Fibroblast of the conjunctiva (primary cell): ENCODE results near the gene GLRA3.
A peak's percentile ranks its signal among the peaks of the same experiment; 100 is the strongest.
"Not testable (repeated sequence)": the region's sequence is repeated elsewhere in the genome, so short reads cannot be mapped to it uniquely, and the experiment has no call there.

Experiments
- DNase-seq: peaks from one replicate; pipeline ENCODE4 v3.0.0-alpha.2; 2010; ENCODE audit warnings: low read depth

GLRA3 gene

GRCh38 chr4:174658246-174658645, 170.8 kb downstream of the GLRA3 start:
- no peak for DNase-seq

GRCh38 chr4:174657472-174657871, 171.6 kb downstream of the GLRA3 start:
- no peak for DNase-seq

DNA sequence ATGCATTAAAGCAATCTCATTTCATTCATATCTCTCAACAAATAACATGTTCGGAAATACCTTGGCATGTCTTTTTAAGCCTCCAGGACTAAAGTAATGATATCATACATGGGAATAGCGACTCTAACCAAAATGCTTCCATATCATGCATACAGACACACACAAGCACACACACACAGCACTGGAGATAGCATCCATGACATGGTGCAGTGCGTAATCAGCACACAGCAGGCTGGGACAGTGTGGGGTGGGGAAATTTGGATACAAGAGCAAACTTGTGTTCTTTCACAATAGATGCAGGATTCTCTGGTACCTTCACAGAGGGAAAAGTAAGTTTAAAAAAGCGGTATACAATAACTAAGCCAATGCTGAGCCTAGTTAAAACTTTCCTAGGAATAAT, 174.4 kb downstream of the GLRA3 start:
- no peak for DNase-seq

GRCh38 chr4:174650711-174651355, 178.2 kb downstream of the GLRA3 start:
- DNase-seq, result no peak

DNA sequence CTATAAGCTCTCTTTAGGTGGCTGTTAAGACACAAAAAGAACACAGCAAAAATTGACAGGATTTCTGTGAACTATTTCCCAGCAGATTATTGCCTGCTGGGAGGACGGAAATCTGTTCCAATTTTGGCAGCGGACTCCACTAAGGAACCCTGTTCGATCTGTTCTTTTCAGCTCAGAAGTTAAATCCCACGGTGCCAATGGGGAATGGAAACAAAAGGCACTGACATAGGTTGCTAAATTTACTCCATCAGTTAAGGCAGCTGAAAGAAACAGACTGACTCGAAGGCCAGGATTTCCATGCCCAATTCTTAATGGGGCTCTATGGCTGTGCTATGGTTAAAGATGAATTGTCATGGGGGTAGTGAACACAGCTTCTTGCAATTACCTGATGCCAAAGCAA, 180.2 kb downstream of the GLRA3 start:
- DNase-seq, result no peak

- DNase-seq, result no peak
Observed at GRCh38 chr4:174646326-174646725, 182.7 kb downstream of the GLRA3 start.

DNA sequence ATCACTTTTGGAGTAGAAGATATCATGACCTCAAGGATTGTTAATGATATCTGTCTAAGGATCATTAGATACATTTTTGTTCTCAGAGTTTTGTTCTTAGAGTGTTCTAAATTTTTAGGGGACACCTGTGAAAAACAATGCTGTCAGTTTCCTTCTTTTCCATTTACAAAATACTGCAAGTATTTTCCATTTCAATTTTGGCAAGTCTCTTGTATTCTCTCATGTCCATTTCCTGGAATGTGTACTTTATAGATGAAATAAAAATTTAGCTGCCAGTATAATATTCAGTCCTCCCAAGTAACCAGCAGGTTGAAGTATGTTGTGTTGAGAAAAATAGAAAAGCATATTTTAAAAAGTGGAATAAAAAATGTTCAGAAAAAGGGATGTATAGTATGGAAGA, 188.9 kb downstream of the GLRA3 start:
- no peak for DNase-seq

DNA sequence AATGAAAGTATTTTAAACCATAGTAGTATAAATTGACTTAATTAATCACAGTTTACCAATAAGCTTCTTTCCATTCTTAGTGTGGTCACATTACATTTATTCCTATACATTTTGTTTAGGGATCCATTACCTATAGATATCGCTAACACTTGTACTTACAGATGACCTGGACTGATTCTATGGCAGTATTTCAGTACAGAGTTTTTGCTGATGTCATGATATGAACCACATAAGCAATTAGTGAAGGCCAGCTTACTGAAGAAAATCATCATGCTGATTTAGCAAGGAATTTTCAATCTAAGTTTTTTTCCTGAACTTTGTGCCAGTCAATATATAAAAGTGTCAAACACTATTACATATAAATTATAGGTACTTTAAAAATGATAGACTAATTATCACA, 193.3 kb downstream of the GLRA3 start:
- no peak for DNase-seq

DNA sequence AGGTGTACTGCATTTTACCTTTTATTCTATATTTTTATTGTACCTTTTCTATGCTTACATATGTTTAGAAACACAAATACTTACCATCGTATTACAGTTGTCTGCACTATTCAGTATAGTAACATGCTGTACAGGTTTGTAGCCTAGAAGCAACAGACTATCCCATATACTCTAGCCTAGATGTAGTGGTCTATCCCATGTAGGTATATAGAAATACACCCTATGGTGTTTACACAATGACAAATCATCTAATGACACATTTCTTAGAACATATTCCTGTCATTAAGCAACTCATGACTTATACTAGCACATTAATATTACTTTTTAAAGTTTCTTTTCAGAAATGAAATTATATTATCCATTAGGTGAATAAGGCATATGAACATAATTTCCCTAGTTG, 195.6 kb downstream of the GLRA3 start:
- no peak for DNase-seq

DNA sequence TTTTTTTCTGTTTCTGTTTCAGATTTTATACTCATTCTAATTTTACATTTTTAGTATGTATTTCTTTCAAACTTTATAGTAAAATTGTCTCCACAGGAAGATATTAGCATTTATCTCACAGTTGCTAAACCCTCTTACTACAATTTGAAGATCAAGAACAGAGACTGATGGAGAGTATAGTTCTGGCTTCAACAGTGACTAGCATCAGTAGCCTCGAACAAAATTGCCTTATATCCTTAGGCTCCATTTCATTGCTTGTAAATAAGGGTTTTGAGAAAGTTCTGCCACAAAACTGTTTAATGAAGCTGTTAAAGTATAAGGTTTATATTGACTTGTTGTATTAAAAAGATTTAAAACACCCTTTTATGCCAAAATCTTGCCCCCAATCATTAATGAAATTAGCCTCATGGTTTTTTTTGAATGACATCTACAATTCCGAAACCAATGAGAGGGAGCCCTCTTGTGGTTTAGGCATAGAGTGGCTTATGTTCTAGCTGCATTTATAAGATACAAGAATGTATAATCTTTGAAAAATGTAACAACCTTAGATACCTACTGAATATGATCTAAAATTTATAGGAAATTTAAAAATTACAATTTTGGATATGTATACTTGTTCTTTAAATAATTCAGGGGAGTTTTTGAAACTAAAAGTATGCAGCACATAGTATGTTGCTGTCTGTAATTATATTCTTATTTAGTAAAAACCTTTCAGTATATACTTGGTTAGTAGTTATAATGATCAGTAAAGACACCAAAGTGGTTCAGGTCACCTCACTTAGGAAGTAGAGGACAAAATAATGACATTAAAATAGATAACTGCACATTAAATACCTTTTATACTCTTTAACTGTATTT, 196.9 kb downstream of the GLRA3 start:
- DNase-seq, result peak; percentile 38

DNA sequence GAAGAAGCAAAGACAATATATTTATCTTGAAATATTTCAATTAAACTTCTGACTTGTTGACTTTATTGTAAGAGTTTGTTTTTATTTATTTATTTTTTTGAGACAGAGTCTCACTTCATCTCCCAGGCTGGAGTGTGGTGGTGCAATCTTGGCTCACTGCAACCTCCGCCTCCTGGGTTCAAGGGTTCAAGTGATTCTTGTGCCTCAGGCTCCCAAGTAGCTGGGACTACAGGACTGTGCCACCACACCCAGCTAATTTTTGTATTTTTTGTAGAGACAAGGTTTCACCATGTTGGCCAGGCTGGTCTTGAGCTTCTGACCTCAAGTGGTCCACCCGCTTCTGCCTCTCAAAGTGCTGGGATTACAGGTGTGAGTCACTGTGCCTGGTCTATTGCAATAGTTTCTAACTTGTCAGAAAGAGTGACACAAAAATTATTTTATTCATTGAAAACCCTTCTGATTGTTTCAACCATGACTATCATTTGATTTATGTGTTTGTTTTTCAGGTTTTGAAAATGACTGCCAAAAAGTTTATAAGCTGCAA, 199.1 kb downstream of the GLRA3 start:
- not testable (repeated sequence) for DNase-seq

- no peak for DNase-seq
Observed at GRCh38 chr4:174629265-174629664, 199.8 kb downstream of the GLRA3 start.

- no peak for DNase-seq
Observed at GRCh38 chr4:174628191-174628590, 200.9 kb downstream of the GLRA3 start.

GRCh38 chr4:174627473-174627872, 201.6 kb downstream of the GLRA3 start:
- no peak for DNase-seq

GRCh38 chr4:174626342-174627008, 202.6 kb downstream of the GLRA3 start:
- DNase-seq, result no peak

DNA sequence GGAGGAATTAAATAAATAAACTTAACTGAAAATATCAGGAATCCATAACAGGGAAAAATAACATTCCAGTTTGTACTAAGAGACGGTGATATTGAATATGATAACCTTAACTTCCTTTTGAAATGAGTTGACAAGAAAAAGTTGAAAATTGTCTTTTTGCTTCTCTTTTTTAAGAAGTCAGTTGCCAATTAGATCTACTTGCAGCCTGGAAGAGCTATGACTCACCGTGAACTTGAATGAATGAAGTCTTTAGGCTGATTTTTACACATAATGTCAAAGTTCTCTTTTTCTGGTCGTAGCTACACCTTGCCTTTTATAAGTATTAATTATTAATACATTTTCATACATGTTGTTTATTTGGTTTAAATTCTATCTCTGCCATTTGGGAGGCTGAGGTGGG, 212.4 kb downstream of the GLRA3 start:
- no peak for DNase-seq

DNA sequence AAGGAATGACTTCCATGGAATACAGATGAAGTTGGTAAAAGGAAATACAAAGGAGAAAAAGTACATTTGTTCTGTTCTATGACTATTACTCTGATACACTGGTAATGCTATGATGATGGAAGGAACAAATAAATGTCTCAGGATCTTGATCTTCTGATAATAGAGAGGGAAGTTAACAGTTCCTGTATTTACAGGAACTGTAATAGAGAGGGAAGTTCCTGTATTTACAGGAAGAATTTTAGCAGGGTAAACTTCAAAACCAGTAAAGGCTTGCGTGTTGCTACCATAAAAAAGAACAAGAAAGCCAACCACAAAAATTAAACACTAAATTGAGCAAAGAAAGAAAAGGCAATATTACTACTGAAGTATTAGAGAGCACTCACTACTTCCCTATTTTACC, 215.1 kb downstream of the GLRA3 start:
- no peak for DNase-seq

DNA sequence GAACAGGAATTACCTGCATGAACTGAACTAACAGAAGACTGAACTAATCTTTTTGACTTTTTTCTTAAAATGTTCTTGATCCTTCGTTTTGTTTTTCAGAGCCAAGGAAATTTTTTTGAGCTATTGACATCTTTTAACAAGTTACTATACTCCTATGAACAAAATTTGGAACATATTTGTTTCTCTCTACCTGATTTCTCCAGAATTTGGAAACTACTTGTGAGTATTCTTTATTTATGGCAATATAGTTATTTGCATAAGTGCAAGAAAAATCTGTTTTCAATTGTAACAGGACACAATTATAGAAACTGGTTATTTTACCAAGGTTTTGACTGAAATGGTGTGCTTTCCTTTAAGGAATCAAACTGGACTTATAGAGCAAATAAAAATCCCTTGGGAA, 217.3 kb downstream of the GLRA3 start:
- DNase-seq, result no peak

DNA sequence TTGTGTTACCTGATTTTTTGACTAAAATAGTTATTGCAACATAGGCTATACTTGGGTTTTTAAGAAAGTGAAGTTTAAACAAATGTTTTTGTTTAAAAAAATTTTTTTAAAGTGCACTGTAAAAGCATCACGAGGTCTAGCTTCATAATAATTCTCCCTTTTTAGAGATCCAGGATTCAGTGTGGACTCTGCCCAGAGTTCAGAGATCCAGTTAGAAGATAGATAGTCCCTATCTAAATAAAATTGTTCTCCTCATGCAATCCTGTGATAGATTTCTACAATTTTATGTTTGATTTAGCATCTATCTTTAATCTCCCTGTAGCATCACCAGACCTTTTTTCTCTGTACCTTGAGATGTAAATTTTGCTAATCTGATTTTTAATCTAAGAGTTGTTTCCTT, 221.3 kb downstream of the GLRA3 start:
- no peak for DNase-seq

GRCh38 chr4:174604198-174604597, 224.8 kb downstream of the GLRA3 start:
- no peak for DNase-seq

- no peak for DNase-seq
Observed at GRCh38 chr4:174600391-174600790, 228.7 kb downstream of the GLRA3 start.

DNA sequence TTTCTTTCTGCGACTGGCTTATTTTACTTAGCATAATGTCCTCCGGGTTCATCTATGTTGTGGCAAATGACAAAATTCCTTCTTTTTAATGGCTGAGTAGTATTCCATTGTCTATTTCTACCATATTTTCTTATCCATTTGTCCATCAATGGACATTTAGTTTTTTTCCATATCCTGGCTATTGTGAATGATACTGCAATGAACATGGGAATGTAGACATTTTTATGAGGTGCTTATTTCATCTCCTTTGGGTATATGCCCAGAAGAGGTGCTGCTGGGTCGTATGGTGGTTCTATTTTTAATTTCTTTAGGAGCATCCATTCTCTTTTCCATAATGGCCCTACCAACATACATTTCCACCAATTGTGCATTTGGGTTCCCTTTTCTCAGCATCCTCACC, 230.2 kb downstream of the GLRA3 start:
- no peak for DNase-seq

- no peak for DNase-seq
Observed at GRCh38 chr4:174596513-174596912, 232.5 kb downstream of the GLRA3 start.
